Astrocyte of the cerebellum (primary cell): ENCODE measurements around the gene PNPLA6.

Experiments
- DNase-seq: peaks from one replicate; pipeline ENCODE4 v3.0.0-alpha.2; 2011; ENCODE audit warnings: low read depth
- H3K4me3 ChIP-seq: 2 replicates; pipeline ENCODE4 v1.5.1; 2011; ENCODE audit warnings: mild to moderate bottlenecking, low read depth, low read length, moderate library complexity
- in situ Hi-C: cut with HindIII; loops from 2 replicates; pipeline ENCODE4 v1.10.0; 2017; ENCODE audit warnings: low sequenced_read_pairs
- TF ChIP-seq, protein P1 (sequence below): IDR thresholded peaks from 2 replicates; pipeline ENCODE4 v1.5.1; 2012; ENCODE audit warnings: low read length, low read depth, moderate library complexity, mild to moderate bottlenecking; ENCODE audit errors: missing control alignments

PNPLA6 gene

DNA sequence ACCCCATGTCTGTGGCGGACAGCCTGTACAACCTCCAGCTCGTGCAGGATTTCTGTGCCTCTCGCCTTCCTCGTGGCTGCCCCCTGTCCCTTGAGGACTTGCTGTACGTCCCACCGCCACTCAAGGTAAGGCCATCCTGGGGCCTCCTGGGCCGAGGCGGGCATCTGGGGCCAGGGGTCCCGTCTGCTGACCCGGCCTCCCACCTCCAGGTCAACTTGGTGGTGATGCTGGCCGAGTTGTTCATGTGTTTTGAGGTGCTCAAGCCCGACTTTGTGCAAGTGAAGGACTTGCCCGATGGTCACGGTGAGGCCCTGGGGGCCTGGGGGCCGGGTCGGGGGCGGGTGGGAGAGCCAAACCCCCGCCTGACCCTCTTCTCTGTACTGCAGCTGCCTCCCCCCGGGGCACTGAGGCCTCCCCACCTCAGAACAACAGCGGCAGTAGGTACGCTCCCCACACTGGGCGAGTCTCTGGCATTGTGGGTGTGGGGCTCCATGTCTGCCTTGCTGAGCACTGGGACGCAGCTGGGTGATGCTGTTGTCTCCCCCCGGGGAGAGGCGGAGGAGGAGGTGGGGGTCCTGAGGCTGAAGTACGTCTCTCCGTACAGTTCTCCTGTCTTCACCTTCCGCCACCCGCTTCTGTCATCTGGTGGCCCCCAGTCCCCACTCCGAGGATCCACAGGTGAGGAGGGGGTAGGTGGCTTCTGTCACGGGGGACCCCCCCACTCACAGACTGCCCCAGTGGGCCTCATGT lies 75.1 kb downstream of the PNPLA6 start:
- no peak for DNase-seq
- H3K4me3 ChIP-seq: no peak overlapping the region
- TF ChIP-seq, protein P1, sequence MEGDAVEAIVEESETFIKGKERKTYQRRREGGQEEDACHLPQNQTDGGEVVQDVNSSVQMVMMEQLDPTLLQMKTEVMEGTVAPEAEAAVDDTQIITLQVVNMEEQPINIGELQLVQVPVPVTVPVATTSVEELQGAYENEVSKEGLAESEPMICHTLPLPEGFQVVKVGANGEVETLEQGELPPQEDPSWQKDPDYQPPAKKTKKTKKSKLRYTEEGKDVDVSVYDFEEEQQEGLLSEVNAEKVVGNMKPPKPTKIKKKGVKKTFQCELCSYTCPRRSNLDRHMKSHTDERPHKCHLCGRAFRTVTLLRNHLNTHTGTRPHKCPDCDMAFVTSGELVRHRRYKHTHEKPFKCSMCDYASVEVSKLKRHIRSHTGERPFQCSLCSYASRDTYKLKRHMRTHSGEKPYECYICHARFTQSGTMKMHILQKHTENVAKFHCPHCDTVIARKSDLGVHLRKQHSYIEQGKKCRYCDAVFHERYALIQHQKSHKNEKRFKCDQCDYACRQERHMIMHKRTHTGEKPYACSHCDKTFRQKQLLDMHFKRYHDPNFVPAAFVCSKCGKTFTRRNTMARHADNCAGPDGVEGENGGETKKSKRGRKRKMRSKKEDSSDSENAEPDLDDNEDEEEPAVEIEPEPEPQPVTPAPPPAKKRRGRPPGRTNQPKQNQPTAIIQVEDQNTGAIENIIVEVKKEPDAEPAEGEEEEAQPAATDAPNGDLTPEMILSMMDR: no peak
- in situ Hi-C loops: no loop called here
